Upper lobe of left lung (tissue), 4 donors: ENCODE data around the gene BCL2A1.

Experiments used
- EP300 ChIP-seq, 4 donors: sonication (generic); formaldehyde crosslinking; IDR thresholded peaks; one replicate each; pipeline ENCODE4 v1.5.1; 2017; ENCODE audit warnings: antibody characterized with exemption in 4 of 4, control low read depth in 2 of 4
- POLR2A ChIP-seq, 4 donors: fragments of 450-650 bp; IDR thresholded peaks; one replicate each; pipeline ENCODE4 v1.5.1; 2016 to 2017; ENCODE audit warnings: antibody characterized with exemption in 4 of 4, mild to moderate bottlenecking in 2 of 4
- POLR2AphosphoS5 ChIP-seq, 2 donors: sonication (generic); formaldehyde crosslinking; IDR thresholded peaks; one replicate each; pipeline ENCODE4 v1.5.1; 2017; ENCODE audit warnings: antibody characterized with exemption in 2 of 2
- TF ChIP-seq, protein P1 (sequence below), 6 experiments: fragments of 450-650 bp in 4 of 6; fragments of 200-600 bp in 2 of 6; sonication (generic) in 2 of 6; IDR thresholded peaks; one replicate each; pipeline ENCODE4 v1.5.1; 2016 to 2019; ENCODE audit warnings: antibody characterized with exemption in 6 of 6

DNA sequence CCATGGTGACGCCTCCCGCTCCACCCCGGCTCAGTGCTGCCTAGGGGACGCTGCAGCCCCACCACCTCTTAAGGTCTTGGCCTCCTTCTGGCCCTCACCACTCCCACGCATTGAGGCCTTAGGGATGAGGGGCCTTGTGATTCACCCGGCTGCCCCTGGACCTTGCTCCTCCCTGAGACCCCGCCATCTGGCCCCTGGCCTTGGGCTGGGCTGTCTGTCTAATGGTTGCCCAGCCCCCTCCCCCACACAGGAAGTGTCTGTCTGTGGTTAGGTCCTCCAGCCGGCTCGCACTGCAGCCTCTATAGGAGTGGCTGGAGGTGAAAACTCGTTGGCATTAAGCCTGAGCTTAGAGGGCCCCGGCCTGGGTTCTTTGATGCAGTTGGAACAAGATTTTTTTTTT is 52.7 kb downstream of the BCL2A1 start:
- TF ChIP-seq, protein P1, sequence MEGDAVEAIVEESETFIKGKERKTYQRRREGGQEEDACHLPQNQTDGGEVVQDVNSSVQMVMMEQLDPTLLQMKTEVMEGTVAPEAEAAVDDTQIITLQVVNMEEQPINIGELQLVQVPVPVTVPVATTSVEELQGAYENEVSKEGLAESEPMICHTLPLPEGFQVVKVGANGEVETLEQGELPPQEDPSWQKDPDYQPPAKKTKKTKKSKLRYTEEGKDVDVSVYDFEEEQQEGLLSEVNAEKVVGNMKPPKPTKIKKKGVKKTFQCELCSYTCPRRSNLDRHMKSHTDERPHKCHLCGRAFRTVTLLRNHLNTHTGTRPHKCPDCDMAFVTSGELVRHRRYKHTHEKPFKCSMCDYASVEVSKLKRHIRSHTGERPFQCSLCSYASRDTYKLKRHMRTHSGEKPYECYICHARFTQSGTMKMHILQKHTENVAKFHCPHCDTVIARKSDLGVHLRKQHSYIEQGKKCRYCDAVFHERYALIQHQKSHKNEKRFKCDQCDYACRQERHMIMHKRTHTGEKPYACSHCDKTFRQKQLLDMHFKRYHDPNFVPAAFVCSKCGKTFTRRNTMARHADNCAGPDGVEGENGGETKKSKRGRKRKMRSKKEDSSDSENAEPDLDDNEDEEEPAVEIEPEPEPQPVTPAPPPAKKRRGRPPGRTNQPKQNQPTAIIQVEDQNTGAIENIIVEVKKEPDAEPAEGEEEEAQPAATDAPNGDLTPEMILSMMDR (IDR thresholded peaks at IDR 0.05) = no peak
- TF ChIP-seq EP300 (IDR thresholded peaks at IDR 0.05) (no peak), POLR2A (IDR thresholded peaks at IDR 0.05) (no peak), POLR2AphosphoS5 (IDR thresholded peaks at IDR 0.05) (no peak)
